Measurements from ENCODE around the gene GABRG3.

DNA sequence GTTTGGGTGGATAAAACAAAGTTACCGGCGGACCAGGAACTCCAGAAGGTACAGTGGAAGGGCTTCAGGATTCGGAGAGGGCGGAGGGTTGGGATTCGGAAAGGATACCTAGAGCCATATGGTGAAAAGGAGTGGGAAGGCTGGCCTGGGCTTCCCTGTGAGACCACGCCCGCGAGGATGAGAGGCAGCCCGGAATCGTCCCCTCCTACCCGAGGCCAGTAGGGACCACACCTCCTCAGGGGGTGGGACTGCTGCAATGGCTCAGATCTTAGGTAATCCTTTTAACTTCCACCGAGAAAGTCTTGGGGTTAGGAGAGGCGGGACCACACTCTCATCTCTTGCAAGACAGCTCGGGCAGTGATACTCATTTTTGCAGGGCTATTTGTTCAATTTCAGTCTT is 616.8 kb downstream of the GABRG3 start:
- TF ChIP-seq, protein P1, sequence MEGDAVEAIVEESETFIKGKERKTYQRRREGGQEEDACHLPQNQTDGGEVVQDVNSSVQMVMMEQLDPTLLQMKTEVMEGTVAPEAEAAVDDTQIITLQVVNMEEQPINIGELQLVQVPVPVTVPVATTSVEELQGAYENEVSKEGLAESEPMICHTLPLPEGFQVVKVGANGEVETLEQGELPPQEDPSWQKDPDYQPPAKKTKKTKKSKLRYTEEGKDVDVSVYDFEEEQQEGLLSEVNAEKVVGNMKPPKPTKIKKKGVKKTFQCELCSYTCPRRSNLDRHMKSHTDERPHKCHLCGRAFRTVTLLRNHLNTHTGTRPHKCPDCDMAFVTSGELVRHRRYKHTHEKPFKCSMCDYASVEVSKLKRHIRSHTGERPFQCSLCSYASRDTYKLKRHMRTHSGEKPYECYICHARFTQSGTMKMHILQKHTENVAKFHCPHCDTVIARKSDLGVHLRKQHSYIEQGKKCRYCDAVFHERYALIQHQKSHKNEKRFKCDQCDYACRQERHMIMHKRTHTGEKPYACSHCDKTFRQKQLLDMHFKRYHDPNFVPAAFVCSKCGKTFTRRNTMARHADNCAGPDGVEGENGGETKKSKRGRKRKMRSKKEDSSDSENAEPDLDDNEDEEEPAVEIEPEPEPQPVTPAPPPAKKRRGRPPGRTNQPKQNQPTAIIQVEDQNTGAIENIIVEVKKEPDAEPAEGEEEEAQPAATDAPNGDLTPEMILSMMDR (IDR thresholded peaks at IDR 0.05; ENCODE audit: insufficient read depth, low read length, poor library complexity, severe bottlenecking): no peak
- TF ChIP-seq EZH2phosphoT487 (conservative IDR thresholded peaks at IDR 0.05; ENCODE audit: low read length): no peak
